ENCODE data around the gene PUM1.
A peak's percentile ranks its signal among the peaks of the same experiment; 100 is the strongest.

The PUM1 gene

DNA sequence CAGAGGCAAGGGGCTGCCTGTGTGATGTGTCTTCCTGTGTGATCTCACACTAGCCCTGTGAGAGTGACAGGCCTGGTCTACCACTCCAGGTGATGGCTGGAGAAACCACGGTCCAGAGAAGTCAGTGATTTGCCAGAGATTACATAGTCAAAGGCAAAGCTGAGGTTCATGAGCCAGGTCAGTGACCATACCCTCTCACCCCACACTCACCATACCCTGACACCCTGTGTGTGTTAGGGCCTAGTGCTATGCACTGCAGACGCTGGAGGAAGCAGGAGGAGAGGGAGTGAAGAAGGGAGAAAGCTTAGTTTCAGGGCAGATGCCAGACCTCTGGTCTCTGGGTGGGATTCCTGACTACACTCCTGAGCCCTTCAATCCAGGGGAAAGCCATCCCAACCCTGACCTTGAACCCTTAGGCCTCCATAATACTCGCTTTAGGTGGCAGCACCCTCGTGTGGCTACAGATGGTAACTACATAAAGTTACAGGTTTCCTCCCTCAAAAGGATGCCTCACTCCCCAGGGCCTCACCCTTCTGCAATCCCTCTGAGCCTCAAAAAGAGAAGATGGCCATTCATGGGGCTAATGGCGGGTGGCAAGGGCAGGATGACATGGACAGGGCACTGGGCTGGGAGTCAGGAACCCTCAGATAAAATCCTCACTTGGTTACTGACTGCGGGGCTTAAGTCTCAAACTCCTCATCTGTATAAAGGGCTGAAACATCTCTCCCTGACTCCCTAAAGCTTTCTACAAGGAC lies 136.2 kb downstream of the PUM1 start:
- DNase-seq (ENCODE audit: low read depth) = no peak

DNA sequence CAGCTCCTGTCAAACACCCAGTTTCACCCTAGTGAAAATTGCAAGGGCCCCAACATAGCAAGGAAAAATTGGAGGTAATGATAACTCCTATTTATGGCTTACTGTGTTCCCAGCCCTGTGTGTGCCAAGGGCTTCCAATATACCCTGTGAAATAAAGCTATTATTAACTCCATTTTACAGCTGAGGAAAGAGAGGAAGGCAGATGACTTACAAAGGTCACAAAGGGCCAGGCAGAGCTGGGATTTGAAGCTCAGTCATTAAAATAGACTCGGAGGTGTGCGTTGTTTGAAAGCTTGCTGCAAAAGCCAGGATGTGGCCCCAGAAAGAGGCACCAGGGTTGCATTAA lies 136.8 kb downstream of the PUM1 start:
- DNase-seq (ENCODE audit: low read depth) = no peak

DNA sequence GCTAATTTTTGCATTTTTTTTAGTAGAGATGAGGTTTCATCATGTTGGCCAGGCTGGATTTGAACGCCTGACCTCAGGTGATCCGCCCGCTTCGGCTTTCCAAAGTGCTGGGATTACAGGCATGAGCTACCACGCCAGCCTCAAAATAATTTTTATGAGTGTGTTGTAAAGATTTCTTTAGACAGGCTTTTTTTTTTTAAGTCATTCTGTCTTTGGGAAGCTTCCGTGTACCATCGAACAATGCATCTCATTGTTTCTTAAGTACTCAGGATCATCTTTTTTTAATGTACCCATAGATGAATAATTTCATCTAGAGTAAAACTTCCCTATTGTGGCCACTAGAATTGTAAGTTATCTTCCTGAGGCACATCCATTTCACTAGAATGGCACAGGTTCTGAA lies 137.3 kb downstream of the PUM1 start:
- no peak for DNase-seq (ENCODE audit: low read depth)

DNA sequence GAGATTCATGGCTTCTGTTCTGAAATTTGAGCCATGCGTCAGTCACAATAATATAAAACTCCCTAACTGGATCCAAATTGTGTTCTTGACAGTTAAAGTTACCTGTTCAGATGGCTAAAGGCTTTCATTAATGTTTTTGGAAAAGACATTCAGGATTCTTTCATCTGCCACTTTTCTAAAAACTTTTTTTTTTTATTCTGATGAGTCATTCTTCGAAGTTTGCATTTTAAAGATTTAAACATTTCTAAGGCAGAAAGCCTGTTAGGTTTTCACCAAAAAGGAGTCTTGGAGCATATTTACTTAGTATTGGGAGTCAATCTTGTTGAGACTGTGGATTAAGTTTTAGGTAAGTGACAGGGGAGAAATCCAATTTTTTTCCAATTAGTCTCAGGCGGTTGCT lies 138.1 kb downstream of the PUM1 start:
- DNase-seq (ENCODE audit: low read depth) = no peak

DNA sequence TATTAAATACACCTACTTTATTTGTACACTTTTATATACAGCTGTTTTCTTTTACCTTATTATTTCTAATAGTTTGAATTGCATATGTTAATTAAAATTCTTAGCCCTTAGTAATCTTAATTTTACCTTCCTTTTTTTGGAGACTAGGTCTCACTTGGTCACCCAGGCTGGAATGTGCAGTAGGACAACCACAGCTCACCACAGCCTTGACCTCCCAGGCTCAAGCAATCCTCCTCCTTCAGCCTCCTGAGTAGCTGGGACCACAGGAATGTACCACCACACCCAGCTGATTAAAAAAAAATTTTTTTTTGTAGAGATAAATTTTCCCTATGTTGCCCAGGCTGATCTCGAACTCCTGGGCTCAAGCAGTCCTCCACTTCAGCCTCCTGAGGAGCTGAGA lies 141.9 kb downstream of the PUM1 start:
- no peak for DNase-seq (ENCODE audit: low read depth)

DNA sequence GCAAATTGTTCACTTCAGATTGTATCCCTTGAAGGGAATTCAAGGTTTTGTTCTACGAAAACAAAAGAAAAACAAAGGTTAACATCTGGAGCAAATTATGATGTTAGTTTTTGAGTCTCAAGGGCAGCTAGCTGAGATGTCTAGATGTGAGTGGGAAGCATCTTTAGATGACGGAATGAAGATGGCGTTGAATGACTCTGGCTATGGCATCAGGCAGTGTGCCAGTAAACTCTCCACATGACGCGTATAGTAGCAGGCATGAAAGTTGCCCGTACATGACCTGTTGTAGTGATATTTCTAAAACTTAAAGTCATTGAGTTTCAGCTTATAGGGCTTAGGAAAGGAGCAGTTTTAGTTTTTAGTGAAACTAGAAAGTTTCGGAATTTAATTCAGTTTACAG lies 144.7 kb downstream of the PUM1 start:
- no peak for DNase-seq (ENCODE audit: low read depth)

DNA sequence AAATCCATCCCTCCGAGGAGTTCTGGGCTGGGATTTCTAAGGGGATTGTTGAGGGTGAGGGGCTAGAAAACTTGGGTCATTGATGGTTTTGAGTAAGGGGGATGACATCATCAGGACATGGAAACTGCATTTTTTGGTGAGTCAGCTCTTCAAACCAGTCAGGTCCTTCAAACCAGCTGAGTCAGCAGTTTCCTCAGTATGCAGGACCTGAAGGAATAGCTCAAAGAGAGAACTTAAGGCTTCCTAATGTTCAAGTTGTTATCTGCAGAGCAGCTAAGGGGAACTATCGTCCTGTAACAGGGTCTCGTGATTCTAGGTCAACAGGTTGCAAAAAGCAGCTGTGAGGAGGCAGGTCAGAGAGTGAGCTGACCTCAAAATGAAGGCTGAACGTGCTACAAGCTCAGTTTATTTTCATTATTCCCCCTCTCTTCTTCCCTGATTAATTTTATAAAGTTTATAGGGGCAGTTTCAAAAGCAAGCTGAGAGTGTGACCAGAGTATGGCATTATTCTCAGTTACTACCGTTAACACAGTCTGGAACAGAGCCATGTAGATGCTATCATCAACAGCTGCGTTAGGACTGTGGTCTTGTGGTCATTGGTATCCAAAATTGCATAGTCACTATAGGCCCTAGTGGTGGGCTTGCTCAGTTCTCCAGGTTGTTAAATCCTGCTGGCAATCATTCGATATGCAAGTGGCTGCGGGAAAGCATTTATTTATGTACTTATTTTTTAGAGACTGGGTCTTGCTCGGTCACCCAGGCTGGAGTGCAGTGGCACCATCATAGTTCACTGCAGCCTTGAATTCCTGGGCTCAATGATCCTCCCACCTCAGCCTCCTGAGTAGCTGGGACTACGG lies 146.3 kb downstream of the PUM1 start:
- peak; percentile 30 for DNase-seq (ENCODE audit: low read depth)

DNA sequence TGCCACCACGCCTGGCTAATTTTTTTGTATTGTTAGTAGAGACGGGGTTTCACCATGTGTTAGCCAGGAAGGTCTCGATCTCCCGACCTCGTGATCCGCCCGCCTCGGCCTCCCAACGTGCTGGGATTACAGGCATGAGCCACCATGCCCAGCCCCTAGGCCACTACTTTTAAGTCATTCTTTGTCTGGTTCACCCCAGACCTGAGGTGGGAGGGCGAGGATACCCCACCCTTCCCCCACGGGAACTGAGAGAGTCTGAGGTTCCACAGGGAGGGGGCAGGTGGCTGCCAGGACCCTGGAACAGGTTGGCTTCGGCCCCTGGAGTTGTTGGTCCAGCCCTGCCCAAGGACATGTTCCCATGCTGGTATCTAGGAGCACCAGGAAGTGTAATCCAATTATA lies 149.2 kb downstream of the PUM1 start:
- no peak for DNase-seq (ENCODE audit: low read depth)

DNA sequence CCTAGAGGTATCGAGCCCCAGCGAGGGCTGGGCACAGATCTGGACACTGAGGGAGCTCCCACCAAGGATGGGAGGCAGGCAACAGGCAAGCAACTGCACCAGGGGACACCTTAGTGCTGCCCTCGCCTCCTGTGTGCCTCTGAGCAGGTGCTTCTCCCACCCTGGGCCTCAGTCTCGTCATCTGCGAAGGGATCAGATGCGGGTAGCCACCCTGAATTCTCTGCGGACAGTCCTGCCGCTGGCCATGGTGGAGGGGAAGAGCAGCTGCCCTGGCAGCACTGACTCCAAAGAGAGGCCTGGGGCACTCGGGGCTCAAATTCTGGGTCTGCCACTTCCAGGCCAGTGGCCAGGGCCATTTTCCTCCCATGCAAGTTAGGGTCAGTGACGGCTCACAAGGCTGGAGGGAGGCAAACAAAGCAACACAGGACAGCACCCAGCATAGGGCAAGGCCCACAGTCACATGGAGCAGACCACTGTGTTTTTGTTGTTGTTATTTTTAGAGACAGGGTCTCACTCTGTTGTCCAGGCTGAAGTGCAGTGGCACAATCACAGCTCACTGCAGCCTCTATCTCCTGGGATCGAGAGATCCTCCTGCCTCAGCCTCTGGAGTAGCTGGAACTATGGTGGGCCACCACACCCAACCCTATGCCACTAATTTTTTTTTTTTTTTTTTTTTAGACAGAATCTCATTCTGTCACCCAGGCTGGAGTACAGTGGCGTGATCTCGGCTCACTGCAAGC lies 149.9 kb downstream of the PUM1 start:
- no peak for DNase-seq (ENCODE audit: low read depth)

DNA sequence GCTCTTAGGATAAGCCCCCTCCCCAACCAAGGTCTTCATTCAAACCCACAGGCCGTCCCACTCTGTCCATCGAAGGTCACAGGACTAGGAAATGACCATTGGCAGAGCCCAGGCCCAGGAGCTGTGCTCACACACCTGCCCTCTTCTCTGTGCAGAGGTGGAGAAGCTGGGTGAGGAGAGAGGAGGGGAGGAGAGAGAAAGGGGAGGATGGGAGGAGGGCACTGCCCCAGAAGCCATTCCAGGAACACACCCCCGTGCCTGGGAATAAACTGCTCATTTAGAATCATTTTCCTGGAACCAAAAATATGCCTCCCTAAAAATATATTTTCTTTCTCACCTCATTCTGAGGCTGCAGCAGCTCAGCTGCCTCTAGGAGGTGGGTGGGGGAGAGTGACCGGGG lies 150.6 kb downstream of the PUM1 start:
- DNase-seq (ENCODE audit: low read depth) = no peak

DNA sequence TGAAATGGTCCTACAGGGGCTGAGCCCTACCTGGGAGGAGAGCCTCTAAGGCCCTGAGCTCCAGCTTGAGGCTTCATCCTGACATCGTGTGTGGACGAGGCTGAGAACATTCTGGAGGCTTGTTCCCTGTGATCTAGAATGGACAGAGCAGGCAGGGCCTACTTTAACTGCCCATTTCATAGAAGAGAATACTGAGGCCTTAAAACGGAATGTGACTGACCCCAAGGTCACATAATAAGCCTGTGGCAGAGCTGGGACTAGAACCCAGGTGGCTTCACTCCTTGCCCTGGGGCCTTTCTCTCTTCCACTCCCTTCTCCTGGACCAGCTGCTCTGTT lies 151.0 kb downstream of the PUM1 start:
- no peak for DNase-seq (ENCODE audit: low read depth)

DNA sequence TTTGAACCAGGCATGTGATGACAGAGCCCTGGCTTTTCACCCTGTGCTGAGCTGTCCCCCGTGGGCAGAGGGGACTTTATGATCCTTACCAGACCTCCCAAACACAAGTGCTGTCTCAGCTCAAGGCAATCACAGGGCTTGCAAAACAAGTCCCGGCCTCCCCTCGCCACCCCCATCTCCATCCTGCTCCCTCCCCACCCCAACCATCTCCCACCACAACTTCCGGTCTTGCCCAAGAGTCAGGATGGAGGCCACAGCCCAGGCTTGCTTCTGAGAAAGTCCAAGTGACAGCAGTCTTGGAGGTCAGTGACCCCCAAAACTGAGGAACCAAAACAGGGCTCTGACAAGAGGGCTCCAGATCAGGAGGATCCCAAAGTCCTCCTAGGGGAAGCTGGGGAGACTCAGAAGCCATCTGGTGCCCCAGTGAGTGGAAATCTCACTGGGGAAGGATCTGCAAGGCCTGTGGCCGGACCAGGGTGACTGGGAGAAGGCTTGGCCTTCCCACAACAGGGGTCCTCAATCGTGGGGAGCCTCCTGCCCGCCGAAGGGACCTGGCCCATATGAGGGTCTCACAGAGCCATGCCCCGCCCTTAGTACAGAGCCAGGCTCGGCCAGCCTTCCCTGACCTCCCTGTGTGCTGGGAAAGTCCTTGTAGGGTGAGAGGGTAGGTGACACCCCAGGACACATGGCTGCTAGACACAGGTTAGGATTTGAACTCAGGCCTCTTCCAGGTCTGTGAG lies 152.4 kb downstream of the PUM1 start:
- no peak for DNase-seq (ENCODE audit: low read depth)

DNA sequence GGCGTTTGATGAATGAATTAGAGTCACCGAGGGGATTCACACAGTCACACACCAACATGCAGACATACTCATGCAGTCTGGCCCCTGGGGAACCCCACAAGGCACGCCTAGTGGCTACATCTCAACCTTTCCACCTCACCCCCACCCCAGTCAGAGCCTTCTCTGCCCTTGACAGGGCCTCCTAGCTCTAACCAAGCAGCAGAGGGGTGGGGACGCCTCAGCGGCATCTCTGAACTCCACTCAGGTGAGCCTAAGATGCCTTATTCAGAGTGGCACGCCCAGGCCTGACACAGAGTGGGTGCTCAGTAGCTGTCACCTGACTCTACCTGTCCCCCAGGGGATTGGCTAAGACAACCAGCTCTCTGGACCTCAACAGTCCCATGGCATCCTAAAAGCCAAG lies 153.3 kb downstream of the PUM1 start:
- DNase-seq (ENCODE audit: low read depth) = no peak

DNA sequence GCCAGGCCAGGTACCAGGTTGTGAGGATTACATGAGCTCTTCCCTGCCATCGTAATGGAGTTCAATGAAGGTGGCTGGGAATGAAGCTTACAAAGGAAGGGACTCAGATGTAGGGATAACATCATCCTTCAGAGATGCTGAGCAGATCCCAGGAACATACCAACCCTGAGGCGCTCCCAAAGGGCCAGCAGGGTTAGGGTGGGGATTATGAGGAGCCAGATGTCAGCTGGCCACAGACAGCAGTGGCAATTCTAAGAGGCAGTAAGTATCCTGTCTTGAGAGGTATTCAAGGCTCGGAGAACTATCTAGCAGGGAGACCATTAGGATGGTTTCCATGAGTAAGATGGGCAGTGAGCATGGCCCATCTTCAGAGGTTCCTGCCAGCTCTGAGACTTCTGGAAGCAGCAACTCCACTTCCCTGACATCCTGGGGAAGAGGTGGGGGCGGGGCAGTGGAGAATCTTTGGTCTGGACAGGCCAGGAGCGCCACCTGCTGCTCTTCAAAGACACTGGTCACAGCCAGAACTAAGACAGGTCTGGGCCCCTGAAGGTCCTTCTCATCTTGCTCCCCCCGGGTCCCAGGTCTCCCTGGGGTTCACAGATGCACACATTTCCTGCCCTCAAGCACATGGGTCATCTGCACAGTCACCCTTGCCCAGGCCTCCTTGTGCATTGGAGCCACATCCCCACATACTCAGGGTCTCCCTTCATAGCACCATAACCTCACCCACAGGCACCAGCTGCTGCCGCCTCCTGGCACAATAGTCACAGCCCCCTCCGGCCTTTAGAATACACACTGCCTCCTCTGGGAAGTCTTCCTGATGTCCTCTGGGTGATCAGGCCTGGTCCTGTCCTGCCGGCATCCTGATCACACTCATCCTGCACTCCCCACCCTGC lies 154.2 kb downstream of the PUM1 start:
- peak; percentile 58 for DNase-seq (ENCODE audit: low read depth)

DNA sequence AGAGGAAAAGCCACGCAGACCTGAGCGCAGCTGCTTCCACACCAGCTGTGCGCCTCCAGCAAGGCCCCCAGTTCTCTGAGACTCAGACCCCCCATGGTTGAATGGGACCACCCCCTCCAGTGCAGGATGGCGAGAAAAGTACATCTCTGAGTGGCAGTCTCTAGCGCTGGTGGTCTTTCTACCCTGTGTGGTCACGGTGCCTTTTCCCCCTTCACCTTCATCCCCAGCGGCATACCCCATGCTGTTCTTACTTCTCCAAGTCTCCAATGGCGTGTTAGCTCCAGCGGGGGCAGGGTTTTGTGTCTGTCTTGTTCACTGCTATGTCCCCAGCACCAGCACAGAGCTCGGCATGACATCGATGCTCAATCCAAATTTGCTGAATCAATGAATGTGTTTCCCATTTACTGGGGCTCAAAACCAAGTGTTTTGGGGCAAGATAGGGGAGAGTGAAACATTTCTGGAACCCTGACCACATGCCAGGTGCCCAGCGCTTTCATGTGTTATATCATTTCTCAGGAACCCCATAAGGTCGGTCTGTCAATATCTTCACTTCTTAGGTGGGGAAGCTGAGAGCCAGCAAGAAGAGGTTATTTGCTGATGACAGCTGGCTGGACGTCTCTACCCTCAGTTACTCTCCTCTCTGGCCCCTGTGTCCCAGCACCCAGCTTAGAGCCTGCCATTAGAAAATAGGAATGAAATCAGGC lies 156.0 kb downstream of the PUM1 start:
- DNase-seq (ENCODE audit: low read depth) = no peak

DNA sequence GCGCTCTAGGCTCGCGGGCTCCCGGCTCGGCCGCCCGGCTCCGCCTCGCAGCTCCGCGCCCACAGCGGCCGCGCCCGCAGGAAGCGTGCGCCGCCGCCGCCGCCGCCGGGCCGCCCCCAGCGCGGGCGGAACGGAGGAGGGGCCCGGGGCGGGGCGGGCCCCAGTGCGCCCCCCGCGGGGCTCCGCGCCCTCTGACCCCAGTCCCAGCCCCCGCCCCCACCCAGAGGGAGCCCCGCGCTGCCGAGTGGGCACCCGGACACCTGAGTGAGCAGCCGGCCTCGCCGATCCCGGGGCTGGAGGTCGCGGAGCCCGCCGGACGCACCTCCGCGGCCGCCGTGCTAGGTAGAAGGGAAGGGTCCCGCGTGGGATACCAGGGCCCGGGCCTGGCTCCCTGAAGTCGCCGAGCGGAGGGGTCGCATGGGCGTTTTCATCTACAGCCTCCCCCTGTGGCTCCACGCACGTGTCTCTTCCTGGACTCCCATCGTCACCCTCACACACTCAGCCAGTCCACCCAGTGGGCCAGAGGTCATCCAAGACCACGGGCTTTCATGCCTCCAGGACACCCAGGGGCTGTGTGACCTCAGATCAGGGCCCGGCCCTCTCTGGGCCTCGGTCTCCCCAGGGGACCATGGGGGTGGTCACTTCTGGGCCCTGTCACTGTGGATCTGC lies 156.7 kb downstream of the PUM1 start, which contains the start of gene SDC3:
TSS of gene SDC3 (minus strand) at position 63 of the 669 bp plus-strand sequence. CDS start 172 bp downstream, outside the sequence.
- no peak for DNase-seq (ENCODE audit: low read depth)

DNA sequence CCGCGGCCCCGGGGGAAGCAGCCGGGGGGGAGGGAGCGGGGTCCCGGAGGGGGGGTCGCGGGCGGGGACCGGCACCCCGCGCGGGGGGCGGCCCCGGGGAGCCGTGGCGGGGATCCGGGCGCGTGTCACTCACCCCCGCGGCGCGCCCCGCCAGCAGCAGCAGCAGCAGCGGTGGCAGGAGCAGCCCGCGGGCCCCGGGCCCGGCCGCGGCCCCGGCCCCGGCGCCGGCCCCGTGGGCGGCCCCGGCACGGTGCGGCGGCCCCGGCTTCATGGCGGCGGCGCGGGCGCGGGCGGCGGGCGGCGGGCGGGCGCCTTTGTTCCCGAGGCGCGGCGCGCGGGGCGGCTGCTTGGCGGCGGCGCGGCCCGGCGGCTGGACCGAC lies 157.2 kb downstream of the PUM1 start:
- DNase-seq (ENCODE audit: low read depth) = no peak

DNA sequence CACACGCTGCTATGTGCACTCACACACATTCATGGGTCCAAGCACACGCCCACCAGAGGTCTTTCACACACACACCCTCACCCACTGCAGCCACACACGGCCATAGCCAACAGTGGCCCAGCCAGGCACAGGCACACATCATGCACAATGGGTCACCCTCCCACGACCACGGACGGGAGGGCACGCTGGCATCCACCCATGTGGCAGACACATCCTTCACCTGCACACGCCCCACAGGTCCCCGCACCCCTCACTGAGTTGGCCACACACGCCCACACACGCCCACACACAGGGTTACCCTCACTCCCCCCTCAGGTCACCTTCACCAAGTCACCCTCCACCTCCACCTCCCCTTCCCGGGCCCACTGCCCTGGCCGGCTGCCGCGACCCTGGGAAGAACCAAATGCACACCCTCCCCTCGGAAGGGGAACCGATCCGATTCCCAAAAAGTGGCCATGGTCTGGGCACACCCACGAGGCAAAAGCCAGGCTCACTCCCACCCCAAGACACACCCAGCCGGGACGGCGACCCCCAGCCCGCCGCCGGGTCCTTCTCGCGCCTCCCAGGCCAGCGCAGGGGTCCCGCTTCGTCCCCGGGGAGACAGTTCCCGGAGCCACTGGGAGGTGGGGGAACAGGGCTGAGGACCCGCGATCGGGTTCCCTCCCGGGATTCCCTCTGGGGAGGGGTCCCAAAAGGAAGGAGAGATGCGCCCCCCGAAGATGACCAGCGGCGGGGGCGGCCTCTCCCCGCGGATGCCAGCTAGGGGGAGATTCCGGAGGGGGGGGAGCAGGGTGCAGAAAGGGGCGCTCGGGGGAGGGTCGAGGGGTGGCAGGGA lies 157.8 kb downstream of the PUM1 start:
- DNase-seq (ENCODE audit: low read depth) = no peak
